HG02884 (cell line): ENCODE data around the gene PHC2.

Source experiments
- ATAC-seq: cut with Tn5 transposase; IDR thresholded peaks from one replicate; pipeline ENCODE4 v1.9.1; 2021; ENCODE audit warnings: mild to moderate bottlenecking, moderate library complexity; ENCODE audit not compliant: unreplicated experiment

PHC2 gene

DNA sequence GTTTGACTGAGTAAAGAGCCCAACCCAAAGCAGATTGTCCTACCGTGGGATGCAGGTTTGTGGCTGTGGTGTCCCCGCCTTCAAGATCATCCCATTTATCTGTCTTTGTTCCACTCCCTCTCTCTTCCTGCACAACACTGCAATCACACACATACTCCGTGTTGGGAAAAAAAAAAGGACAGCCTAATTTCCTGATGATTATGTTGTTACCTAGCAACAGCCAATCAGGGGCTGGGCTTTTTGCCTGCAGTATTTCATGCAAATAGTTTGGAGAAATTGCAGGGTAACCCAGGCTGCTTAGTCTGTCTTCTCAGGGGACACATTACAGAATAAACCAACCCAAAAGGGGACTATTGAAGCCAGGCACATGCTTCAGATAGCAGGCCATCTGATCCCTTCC lies 38.3 kb downstream of the PHC2 start:
- no peak for ATAC-seq

DNA sequence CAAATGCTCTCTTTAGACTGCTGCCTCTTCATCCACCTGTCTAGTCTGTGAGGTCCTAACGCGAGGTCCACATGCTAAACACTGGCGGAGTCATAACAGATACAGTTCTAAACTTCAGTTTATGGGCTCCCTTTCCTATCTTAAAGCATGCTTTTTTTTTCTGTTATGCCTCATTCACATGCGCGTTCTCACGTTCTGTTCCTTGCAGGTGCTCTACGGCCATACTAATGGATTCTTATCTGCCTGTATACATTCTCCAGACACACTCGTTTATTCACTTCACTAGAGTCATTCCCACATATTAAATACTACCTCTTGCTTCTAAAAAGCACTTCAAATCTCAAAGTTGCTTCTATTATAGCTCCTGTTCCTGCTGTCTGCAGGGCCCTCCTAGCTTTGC lies 38.7 kb downstream of the PHC2 start:
- ATAC-seq: no peak

GRCh38 chr1:33391343-33392078 lies 39.4 kb downstream of the PHC2 start:
- ATAC-seq: no peak

- ATAC-seq: no peak
Observed at GRCh38 chr1:33390542-33390941, 40.4 kb downstream of the PHC2 start.

DNA sequence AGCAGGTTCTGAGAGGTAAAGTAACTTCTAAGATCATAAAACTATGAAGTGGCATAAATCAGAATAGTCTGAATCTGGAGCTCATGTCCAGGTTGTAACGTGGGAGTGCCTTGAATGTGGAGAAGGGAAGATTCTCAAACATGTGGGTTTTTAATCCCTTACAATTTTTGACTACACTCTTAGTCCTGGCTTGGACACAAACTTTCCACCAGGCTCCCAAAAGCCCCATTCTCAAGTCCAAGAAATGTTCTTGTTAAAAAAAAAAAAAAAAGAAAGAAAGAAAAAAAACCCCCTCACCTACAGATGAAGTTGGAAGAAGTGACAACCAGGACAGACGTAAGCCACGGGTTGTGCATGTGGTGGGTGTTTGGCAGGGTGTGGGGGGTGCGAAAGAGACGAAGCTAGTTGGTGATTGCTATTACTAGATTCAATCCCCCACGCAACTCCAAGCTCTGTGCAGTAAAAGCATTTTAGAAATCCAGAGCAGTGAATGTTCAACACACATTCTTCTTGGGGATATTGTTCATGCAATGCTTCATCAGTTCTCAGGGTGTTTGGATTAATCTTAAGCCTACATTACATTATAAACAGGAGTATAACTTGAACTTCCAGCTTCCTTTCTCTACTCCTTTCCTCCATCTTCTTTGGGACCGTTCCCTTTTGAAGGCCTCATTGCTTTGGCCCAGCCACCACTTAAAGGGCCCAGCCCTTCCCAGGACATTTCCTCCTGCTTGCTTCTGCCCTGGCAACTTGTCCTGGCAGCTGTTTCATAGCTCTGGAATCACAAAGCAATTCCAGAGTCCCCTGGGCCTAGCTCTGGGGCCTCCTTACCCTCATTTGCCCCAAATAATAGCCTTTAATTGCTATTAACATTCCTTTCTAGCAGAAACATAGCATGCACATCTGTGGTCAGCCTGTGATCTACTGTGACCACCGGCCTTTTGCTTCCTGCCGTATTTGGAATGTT lies 41.8 kb downstream of the PHC2 start:
- no peak for ATAC-seq

DNA sequence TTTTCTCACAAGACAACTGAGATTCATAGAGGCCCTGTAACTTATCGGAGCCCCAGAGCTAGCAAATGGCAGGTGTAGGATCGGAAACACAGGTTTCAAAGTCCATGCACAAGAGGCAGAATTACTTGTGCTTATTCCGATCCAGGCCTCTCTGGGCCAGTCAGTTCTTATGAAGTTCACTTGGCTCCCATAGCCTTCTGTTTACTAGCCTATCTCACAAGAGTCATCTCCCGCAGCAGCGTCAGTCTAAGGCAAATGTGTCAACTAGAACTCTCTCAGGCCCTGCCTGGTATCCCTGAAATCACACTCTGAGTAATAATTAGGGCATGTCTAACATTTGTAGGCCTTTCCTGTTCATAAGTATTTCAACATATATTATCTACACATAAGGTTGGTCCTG lies 43.3 kb downstream of the PHC2 start:
- ATAC-seq: no peak

DNA sequence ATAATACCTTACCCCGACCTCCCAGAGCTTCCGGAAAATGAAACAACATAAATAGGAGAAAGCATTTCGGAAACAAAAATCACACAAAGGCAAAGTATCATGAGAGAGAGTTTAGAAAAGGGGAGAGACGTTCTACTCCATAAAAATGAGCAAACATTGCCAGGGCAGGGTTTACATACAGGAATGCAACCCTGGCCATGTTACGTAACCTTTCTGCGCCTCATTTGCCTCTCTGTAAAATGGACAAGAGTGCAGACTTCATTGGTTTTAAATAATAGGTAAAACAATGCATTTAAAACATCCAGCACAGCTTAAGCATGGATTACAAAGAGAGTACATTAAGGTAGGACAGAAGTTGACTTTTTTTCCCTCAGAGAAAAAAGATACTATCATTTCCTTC lies 45.6 kb downstream of the PHC2 start:
- no peak for ATAC-seq

- ATAC-seq: no peak
Observed at GRCh38 chr1:33384040-33384812, 46.7 kb downstream of the PHC2 start.

DNA sequence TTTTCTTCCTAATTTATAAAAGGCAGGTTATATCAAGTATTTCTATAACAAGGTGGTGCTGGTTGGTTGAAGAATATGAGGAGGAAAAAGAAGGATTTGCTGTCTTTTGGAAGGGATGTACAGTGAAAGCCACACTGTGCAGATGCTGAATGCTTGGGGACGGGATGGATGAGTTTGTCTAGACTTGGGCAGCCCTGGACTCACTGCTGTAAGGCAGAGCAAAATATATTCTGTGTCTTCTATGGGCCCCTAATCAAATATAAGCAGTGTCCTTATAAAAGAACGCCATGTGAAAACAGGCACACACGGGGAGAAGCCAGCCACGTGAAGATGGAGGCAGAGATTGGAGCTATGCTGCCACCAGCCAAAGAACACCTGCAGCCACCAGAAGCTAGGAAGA lies 47.4 kb downstream of the PHC2 start:
- ATAC-seq: no peak

GRCh38 chr1:33382661-33383415 lies 48.1 kb downstream of the PHC2 start:
- ATAC-seq: no peak

- ATAC-seq: no peak
Observed at GRCh38 chr1:33381977-33382376, 48.9 kb downstream of the PHC2 start.

DNA sequence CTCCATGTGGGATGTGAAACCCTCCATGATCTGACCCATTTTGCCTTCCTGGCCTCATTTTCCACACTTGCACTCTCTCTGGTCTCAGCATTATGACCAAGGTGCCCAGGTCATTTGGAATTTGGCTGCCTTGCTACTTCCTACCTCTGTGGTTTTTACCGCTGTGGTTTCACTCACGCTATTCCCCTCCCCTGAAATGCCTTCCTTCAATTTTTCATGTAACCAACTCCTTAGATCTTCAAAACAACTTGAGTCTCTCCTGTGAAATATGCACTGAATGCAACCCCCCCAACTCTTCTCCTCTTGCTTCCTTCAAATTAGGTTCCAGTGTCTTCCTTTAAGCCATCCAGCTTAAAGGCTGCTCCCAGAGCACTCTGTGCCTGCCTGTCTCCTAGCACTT lies 50.1 kb downstream of the PHC2 start:
- no peak for ATAC-seq

DNA sequence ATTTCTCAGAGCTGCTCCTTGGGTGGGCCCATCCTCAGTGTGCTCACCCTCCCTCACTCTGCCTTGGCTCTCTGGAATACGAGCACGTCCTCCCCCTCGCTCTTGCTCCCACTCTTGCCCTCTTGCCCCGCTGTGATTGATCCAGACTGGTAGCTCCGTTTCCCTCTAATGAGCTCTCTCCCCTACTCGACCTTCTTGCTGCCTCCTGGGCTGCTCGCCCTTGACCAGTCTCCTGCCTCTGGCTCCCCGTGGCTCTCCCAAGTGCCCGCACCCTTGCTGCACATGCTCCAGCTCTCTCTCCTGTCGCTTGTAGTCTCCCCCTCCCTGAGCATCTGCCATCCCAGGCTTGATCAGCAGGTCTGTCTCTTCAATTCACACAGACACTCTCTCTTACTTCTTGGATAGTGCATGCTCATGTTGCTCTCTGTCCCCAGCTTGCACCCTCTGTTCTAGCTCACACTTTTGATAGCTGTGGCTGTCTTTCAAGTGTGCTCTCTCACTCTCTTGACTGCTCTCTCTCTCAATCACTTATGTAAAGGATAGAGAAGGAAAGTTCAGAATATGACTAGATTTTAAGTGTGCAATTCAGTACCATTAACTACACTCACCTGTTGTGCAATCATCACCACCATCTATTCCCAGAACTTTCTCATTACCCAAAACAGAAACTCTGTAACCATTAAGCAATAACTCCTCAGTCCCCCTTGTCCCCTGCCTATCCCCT lies 51.1 kb downstream of the PHC2 start:
- no peak for ATAC-seq

DNA sequence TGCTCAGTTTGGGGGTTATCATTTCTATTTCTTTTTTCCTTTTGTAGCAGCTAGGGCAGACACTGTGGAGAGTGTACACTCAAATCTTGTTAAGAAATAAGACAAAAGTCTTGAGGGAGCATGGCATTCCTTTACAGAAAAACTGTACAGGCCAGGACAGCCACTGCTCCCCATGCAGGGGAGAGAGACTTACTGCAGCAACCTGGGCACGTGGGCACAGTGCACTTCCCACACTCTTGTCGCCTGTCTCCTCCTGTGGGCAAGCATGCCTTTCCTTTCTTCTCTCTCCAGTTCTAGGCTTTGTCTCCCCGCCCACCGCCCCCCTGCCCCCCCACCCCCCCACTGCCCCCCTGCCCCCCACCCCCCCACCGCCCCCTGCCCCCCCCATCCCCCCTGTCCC lies 51.9 kb downstream of the PHC2 start:
- no peak for ATAC-seq

- ATAC-seq: no peak
Observed at GRCh38 chr1:33378524-33378923, 52.4 kb downstream of the PHC2 start.

DNA sequence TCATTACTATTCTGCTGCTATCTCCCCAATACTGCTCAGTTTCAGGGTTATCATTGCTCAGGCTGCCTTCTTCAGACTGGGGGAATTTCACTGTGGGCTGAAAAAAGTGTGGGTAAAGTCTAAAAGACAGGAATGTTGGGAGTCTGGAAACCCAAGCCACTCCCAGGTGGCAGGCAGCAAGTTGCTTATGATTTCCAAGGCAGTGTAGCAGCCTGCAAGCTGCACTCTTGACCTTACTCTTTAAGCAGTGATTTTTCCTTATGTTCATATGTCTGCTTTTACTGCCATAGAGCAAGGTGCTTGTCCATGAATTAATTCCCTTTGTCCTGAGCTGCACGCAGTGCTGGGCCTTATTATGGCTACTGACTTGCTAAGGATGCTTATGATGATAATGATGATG lies 53.1 kb downstream of the PHC2 start:
- ATAC-seq: no peak

DNA sequence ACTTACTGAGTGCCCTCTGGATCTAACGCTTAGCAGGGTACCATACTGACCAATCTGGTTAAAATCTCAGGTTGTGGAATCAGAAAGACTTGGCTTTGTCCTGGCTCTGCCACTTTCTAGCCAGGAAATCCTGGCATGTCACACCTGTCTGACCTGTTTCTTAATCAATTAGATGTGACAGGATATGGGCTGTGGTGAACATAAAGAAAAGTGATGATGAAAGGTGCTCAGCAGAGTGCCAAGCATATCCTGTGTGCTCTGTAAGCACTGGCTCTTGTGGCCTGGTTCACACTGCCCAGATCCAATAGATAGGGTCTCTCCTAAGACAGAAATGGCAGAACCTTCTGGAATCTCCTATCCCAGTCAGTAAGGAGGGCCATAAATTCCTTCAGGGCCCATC lies 53.9 kb downstream of the PHC2 start:
- no peak for ATAC-seq

DNA sequence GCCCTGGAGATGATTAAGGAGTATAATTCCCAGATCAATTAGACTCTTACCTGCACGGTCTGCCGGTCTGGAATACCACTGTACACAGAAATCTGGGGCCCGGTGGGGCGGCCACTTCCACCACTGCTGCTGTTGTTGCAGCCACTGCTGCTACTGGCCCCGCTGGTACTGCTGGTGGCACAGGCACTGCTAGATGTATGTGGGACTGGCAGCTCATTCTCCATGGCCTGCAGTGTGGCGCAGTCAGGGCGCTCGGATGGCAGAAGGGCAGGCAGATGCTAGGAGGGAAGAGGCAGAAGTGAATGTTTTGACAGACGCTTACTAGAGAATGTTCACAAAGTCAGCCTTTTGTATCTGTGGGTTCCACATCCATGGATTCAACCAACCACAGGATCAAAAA lies 55.6 kb downstream of the PHC2 start:
- ATAC-seq: no peak

DNA sequence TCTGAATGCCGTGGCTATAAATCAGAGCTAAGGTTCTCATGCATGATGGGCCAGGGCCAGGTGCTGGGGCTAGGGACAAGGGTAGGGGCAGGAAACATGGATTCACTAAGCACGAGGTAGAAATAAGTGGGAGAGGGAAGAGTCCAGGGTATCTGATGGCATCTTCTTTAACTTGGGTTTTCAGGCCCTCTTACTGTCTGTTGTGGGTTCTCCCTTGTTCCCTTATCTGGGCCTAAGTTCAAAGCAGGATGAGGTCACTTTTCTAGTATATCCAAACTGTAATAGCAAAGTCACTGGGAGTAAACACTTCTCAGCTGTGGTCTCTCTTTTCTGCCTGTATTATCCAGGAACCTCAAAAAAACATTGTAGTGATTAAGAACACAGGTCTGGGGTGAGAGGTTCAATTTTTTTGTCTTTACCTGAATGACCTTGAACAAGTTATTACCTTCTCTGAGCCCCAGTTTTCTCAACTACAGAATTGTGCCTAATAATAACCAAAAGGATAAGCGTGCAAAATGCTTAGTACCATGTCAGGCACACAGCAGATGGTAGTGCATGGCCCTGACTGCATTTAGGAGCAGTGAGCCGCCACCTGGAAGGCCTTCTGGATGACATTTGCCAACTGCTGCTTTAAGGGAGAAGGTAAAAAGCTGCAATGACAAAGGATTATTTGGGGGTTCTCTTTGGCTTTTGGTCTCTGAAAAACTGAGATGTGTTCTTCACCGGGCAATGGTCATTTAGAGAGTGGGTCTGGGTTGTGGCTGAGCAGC lies 56.4 kb downstream of the PHC2 start:
- no peak for ATAC-seq
